ENCODE measurements around the gene TRAPPC1.
A peak's percentile ranks its signal among the peaks of the same experiment; 100 is the strongest.

TRAPPC1 gene

DNA sequence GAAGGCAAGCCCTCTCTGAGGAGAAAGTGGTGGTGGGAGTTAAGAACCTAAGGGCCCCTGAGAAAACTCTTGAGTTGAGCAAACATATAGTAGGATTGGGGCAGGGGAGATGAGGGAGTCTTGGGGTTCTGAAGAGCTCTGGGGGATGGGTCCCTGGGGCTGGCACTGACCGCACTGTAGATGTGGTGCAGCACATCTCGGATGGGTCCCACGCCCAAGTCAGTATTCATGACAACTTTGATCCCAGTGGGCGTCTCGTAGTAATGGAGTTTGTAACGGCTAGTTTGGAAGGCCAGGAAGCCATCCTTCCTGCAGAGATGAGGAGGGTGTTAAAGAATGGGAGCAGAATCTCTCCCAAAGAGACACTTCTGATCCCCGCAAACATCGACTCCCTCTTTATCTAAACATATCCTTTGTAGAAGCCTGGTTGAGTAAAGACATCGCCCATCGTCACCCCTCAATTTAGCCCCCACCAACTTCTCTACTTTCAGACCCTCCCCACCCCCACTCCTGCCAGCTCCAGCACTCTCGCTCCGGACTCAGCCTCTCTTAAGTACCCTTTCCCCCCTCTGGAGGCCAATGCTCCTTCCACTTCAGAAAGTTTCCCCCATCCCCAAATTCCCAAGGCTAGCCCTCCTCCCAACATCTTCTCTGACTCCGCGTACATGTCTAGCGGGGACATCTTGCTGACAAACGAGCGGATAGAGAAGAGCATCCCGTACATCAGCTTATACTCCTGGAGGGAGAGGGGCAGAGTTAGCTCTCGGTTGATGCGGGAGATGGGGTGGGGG lies 710 bp downstream of the TRAPPC1 start:
- in situ Hi-C loops (cut with MboI; ENCODE audit: low pct_unique_long_range_greater_than_20kb, low sequenced_read_pairs, unreplicated experiment), result no loop called here
- DNase-seq (ENCODE audit: low spot score), result no peak
- TF ChIP-seq CTCF (IDR thresholded peaks at IDR 0.05; ENCODE audit: extremely low read depth, insufficient read depth, missing control alignments), result no peak

- no peak for DNase-seq (ENCODE audit: low spot score)
- in situ Hi-C loops (cut with MboI; ENCODE audit: low pct_unique_long_range_greater_than_20kb, low sequenced_read_pairs, unreplicated experiment), result no loop called here
These were observed 2.4 kb downstream of the TRAPPC1 start, which contains the start of gene KCNAB3 for GRCh38 chr17:7929158-7930023. KCNAB3 (minus strand) TSS chr17:7929856; CDS start chr17:7929435, 421 bp downstream.

GRCh38 chr17:7927596-7927995 lies 4.2 kb downstream of the TRAPPC1 start:
- in situ Hi-C loops (cut with MboI; ENCODE audit: low pct_unique_long_range_greater_than_20kb, low sequenced_read_pairs, unreplicated experiment), result no loop called here
- no peak for DNase-seq (ENCODE audit: low spot score)
- TF ChIP-seq CTCF (IDR thresholded peaks at IDR 0.05; ENCODE audit: extremely low read depth, insufficient read depth, missing control alignments), result no peak

More at GRCh38 chr17:7929158-7930023, 2.4 kb downstream of the TRAPPC1 start, which contains the start of gene KCNAB3:
- TF ChIP-seq CTCF (IDR thresholded peaks at IDR 0.05; ENCODE audit: extremely low read depth, insufficient read depth, missing control alignments), result no peak

DNA sequence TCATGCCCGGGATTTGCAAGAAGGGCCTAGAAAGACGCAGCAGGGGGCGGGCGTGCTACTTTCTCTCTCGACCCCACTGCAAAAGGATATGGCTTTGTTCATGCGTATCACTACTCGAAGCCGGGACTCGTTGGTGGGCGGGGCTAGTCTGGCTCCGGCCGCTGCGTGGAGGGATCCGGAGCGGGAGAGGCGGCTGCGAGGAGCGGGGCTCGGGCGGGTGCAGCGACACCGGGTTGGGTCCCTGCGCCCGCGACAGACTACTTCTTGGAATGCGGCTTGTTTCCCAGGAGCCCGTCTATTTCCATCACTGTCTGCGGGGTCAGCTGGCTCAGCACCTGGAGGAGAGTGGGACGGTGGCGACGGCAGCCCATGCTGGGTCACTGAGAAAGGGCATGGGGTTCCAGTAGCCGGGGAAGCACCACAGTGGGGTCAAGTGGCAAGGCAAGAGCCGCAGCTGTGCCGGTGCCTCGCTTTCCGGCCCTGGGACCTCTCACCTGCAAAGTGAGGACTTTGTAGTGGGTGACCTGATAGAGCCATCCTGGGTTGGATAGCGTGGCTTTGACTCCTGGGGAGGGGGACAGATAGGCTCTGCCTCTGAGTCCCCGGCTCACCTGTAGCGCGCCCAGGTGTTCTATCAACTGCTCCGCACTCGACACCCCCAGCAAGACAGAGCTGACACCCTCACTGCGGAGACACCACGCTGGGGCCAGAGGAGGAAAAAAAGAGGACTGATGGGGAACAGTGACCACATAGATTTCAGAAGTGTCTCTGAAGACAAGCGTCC lies 8.7 kb downstream of the TRAPPC1 start:
- TF ChIP-seq CTCF (IDR thresholded peaks at IDR 0.05; ENCODE audit: extremely low read depth, insufficient read depth, missing control alignments), result no peak
- peak; percentile 86 for DNase-seq (ENCODE audit: low spot score)
- in situ Hi-C loops (cut with MboI; ENCODE audit: low pct_unique_long_range_greater_than_20kb, low sequenced_read_pairs, unreplicated experiment), result no loop called here

GRCh38 chr17:7922269-7922844 lies 9.4 kb downstream of the TRAPPC1 start:
- TF ChIP-seq CTCF (IDR thresholded peaks at IDR 0.05; ENCODE audit: extremely low read depth, insufficient read depth, missing control alignments), result no peak
- in situ Hi-C loops (cut with MboI; ENCODE audit: low pct_unique_long_range_greater_than_20kb, low sequenced_read_pairs, unreplicated experiment), result no loop called here

DNA sequence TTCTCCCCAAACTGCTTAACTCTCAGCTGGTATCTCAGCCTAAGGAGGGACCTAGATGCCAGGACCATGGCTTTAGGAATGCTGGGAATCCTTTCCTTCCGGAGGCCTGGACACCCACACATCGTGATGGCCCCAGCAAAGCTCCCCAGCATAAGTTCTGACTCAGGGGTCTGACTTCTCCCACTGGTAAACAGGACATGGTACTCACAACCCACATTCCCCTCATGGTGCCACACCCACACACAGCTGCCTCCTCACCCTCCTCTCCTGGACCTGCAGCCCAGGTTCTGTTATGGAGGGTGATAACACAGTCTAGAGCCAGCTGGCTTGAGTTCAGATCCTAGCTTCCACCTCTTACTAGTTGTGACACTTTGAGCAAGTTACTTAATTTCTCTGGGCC lies 14.9 kb downstream of the TRAPPC1 start:
- in situ Hi-C loops (cut with MboI; ENCODE audit: low pct_unique_long_range_greater_than_20kb, low sequenced_read_pairs, unreplicated experiment), result loop anchor here (10.0 kb wide), 1 partner anchor 68 kb away; no protein-coding TSS in a partner anchor
- TF ChIP-seq CTCF (IDR thresholded peaks at IDR 0.05; ENCODE audit: extremely low read depth, insufficient read depth, missing control alignments), result no peak
- no peak for DNase-seq (ENCODE audit: low spot score)

More at GRCh38 chr17:7922269-7922844, 9.4 kb downstream of the TRAPPC1 start:
- DNase-seq (ENCODE audit: low spot score), result no peak
